SU-DHL-6 (cell line): ENCODE measurements around the gene CNPY3.
A peak's percentile ranks its signal among the peaks of the same experiment; 100 is the strongest.

Experiments used
- H2AFZ ChIP-seq: fragments of 200-600 bp; sonication (generic); 2 replicates; pipeline ENCODE4 v1.6.1; 2014; ENCODE audit warnings: low read depth, mild to moderate bottlenecking, moderate library complexity, mixed read lengths, antibody characterized with exemption, low read length; ENCODE audit not compliant: severe bottlenecking
- H3F3A ChIP-seq: fragments of 200-600 bp; shearing (Covaris generic); 2 replicates; pipeline ENCODE4 v1.6.0; 2016; ENCODE audit warnings: antibody characterized with exemption, mild to moderate bottlenecking; ENCODE audit not compliant: insufficient read depth
- H3K27ac ChIP-seq: fragments of 200-600 bp; sonication (generic); 2 replicates; pipeline ENCODE4 v1.5.1; 2016; ENCODE audit warnings: low read depth, mild to moderate bottlenecking, low read length, moderate library complexity, mixed read lengths
- H3K27me3 ChIP-seq: fragments of 200-600 bp; sonication (generic), shearing (Covaris generic); 2 replicates; pipeline ENCODE4 v1.6.0; 2014; ENCODE audit warnings: mild to moderate bottlenecking, low read length
- H3K36me3 ChIP-seq: fragments of 200-600 bp; sonication (generic); 2 replicates; pipeline ENCODE4 v1.6.1; 2014; ENCODE audit warnings: mild to moderate bottlenecking, low read length, mixed read lengths
- H3K4me2 ChIP-seq: fragments of 300-600, 200-600 bp; shearing (Covaris generic), sonication (generic); 2 replicates; pipeline ENCODE4 v1.6.0; 2014; ENCODE audit warnings: low read length, low read depth, mild to moderate bottlenecking; ENCODE audit not compliant: poor library complexity, severe bottlenecking
- H3K4me3 ChIP-seq: fragments of 200-600 bp; sonication (generic); 2 replicates; pipeline ENCODE4 v1.5.1; 2014; ENCODE audit warnings: antibody characterized with exemption, low read length, mild to moderate bottlenecking, mixed read lengths; ENCODE audit not compliant: insufficient read depth, poor library complexity, severe bottlenecking
- H3K79me2 ChIP-seq: fragments of 200-600 bp; sonication (generic); 2 replicates; pipeline ENCODE4 v1.6.1; 2014; ENCODE audit warnings: mild to moderate bottlenecking, low read length, moderate library complexity; ENCODE audit not compliant: insufficient read depth
- H3K9ac ChIP-seq: fragments of 200-600 bp; sonication (generic); 2 replicates; pipeline ENCODE4 v1.7.0; 2014; ENCODE audit warnings: mild to moderate bottlenecking, low read length
- H3K9me2 ChIP-seq: fragments of 200-600 bp; sonication (generic); replicated peaks from 2 replicates; pipeline ENCODE4 v1.6.1; 2014; ENCODE audit warnings: low read length; ENCODE audit not compliant: insufficient read depth
- H3K9me3 ChIP-seq: fragments of 200-600 bp; sonication (generic); 2 replicates; pipeline ENCODE4 v1.6.1; 2014; ENCODE audit warnings: low read length, mixed read lengths; ENCODE audit not compliant: insufficient read depth
- H4K20me1 ChIP-seq: fragments of 200-600 bp; sonication (generic); 2 replicates; pipeline ENCODE4 v1.6.1; 2014; ENCODE audit warnings: low read depth, mild to moderate bottlenecking, antibody characterized with exemption, low read length, moderate library complexity, mixed read lengths
- CTCF ChIP-seq: fragments of 200-600 bp; sonication (generic); IDR thresholded peaks from one replicate; pipeline ENCODE4 v1.5.1; 2017; ENCODE audit warnings: antibody characterized with exemption, mild to moderate bottlenecking, low read length, moderate library complexity; ENCODE audit not compliant: insufficient read depth, poor library complexity, severe bottlenecking
- EZH2phosphoT487 ChIP-seq: fragments of 200-600 bp; sonication (generic), shearing (Covaris generic); conservative IDR thresholded peaks from 2 replicates; pipeline ENCODE4 v1.6.1; 2018; ENCODE audit warnings: mild to moderate bottlenecking, antibody characterized with exemption, low read length, moderate library complexity, mixed read lengths

CNPY3 gene

GRCh38 chr6:42973926-42974325 lies 44.6 kb downstream of the CNPY3 start:
- H3K27ac ChIP-seq = no peak overlapping the region
- H3K4me3 ChIP-seq = no peak overlapping the region
- H3K36me3 ChIP-seq = peaks cover 5% of the 10 kb centered on the region; the same call in 1 of the 2 replicates
- no peak overlapping the region for H2AFZ ChIP-seq
- H3K9me3 ChIP-seq = no peaks in the 10 kb centered on the region
- H4K20me1 ChIP-seq = no peaks in the 10 kb centered on the region
- peaks cover 38% of the 10 kb centered on the region for H3K79me2 ChIP-seq
- H3K9me2 ChIP-seq = no peaks in the 10 kb centered on the region
- H3K4me2 ChIP-seq = no peak overlapping the region
- no peaks in the 10 kb centered on the region for H3K27me3 ChIP-seq
- TF ChIP-seq EZH2phosphoT487 = no peak
- no peak for TF ChIP-seq CTCF
- H3F3A ChIP-seq = peaks cover 11% of the 10 kb centered on the region; the same call in 1 of the 2 replicates
- H3K9ac ChIP-seq = no peak overlapping the region

GRCh38 chr6:42974919-42975505 lies 45.7 kb downstream of the CNPY3 start:
- no peak overlapping the region for H3K4me2 ChIP-seq
- no peaks in the 10 kb centered on the region for H4K20me1 ChIP-seq
- H3F3A ChIP-seq = peaks cover 11% of the 10 kb centered on the region; the same call in 1 of the 2 replicates
- no peaks in the 10 kb centered on the region for H3K9me2 ChIP-seq
- no peak overlapping the region for H2AFZ ChIP-seq
- TF ChIP-seq EZH2phosphoT487 = no peak
- TF ChIP-seq CTCF = no peak
- no peak overlapping the region for H3K9ac ChIP-seq
- no peaks in the 10 kb centered on the region for H3K27me3 ChIP-seq
- no peak overlapping the region for H3K4me3 ChIP-seq
- peaks cover 5% of the 10 kb centered on the region; the same call in 1 of the 2 replicates for H3K36me3 ChIP-seq
- no peak overlapping the region for H3K27ac ChIP-seq
- peaks cover 38% of the 10 kb centered on the region for H3K79me2 ChIP-seq
- no peaks in the 10 kb centered on the region for H3K9me3 ChIP-seq

GRCh38 chr6:42978487-42978838 lies 49.2 kb downstream of the CNPY3 start:
- no peaks in the 10 kb centered on the region for H3K27me3 ChIP-seq
- H3K4me2 ChIP-seq = peak overlapping the region; percentile 84
- peak overlapping the region; percentile 80 for H2AFZ ChIP-seq
- H4K20me1 ChIP-seq = no peaks in the 10 kb centered on the region
- no peaks in the 10 kb centered on the region for H3K9me2 ChIP-seq
- H3K9me3 ChIP-seq = no peaks in the 10 kb centered on the region
- peaks cover 38% of the 10 kb centered on the region for H3K79me2 ChIP-seq
- H3K4me3 ChIP-seq = peak overlapping the region; percentile 75
- peak overlapping the region; percentile 85 for H3K9ac ChIP-seq
- H3K27ac ChIP-seq = peak overlapping the region; percentile 58
- H3K36me3 ChIP-seq = peaks cover 5% of the 10 kb centered on the region; the same call in 1 of the 2 replicates
- TF ChIP-seq CTCF (no peak), EZH2phosphoT487 (no peak)
- H3F3A ChIP-seq = peaks cover 19% of the 10 kb centered on the region
